Fibroblast of skin of abdomen (primary cell): ENCODE results near the gene VEGFC. TPM values are rescaled to one million over a fixed set of nuclear protein-coding genes. Genes with fewer than 3 reads are reported as not detected.
A peak's percentile ranks its signal among the peaks of the same experiment; 100 is the strongest.

Experiments used
- DNase-seq: peaks from one replicate; pipeline ENCODE4 v3.0.0-alpha.2; 2013
- polyA plus RNA-seq, 2 experiments: library from polyadenylated mRNA; unstranded; fragments of 120-200 nt; gene quantifications; one replicate each; pipeline ENCODE4 v1.2.1, GENCODE V29; 2013; ENCODE audit not compliant: insufficient read length in 2 of 2

Gene VEGFC, protein sequence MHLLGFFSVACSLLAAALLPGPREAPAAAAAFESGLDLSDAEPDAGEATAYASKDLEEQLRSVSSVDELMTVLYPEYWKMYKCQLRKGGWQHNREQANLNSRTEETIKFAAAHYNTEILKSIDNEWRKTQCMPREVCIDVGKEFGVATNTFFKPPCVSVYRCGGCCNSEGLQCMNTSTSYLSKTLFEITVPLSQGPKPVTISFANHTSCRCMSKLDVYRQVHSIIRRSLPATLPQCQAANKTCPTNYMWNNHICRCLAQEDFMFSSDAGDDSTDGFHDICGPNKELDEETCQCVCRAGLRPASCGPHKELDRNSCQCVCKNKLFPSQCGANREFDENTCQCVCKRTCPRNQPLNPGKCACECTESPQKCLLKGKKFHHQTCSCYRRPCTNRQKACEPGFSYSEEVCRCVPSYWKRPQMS
- polyA plus RNA-seq (2013, experiment 1 of 2; ENCODE audit: insufficient read length): 40.6 TPM
- polyA plus RNA-seq (2013, experiment 2 of 2; ENCODE audit: insufficient read length): 39.9 TPM

DNA sequence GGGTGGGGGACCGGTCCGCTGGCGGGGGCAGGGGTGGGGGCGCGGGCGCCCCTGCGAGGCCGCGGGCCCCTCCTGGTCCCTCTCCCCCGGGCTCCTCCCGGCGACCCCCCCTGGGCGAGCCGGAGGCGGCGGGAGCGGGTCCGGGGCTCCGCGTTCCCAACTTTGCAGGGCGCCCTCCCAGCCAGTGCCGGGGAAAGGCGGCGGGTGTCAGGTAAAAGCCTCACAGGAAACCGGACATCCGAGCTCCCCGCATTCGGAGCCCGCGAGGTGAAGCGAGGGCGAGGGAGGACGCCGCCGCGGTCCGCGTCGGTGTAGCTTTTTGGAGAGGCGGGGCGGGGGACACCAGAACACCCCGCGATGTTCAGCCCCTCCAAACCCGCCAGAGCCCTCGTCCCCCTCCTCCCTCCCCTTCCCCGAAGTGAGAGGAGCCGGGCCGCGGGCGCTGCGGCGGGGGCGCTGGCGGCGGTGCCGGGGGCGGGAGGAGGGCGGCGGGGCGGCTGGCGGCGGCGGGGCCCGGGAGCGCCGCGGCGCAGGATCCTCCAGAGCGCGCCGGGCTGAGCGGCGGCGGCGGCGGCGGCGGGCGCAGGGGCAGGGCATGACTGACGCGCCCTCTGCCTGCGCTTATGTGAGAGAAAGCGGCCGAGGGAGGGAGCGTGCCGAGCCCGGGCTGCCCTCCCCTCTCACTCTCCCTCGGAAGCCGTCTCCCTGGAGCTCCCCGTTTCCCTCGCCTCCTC is at the start of gene VEGFC:
VEGFC (minus strand) TSS at position 597 of the 734 bp plus-strand sequence. CDS start 611 bp downstream, outside the sequence.
- DNase-seq: peak; percentile 85

DNA sequence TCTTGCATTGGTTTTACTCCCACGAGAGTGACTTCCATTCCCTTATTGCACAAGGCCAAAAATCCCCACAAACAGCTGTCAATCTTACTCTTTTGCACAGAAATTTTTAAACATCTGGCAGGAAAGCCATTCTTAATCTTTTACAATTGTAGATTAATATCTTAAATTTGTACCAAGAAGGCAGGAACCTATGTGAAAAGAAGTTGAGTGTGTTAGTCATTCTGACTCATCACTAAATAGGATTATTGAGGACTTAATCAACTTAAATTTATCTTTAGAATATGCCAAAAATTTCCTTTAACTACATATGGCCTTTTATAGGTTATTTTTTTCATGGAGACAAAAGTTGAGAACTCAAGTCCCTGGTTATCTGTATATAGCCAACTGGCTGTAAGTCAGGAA is 49.0 kb upstream of the VEGFC start:
- peak; percentile 94 for DNase-seq

DNA sequence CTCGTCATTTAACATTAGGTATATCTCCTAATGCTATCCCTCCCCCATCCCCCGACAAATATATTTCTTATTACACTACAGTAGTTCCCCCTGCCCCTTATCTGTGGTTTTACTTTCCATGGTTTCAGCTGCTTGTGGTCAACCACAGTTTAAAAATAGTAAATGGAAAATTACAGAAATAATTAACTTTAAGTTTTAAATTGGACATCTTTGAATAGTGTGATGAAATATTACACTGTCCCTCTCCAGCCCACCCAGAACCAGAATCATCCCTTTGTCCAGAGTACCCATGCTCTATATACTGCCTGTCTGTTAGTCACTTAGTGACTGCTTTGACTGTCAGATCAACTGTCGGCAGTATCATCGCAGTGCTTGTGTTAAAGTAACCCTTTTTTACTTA is 47.4 kb upstream of the VEGFC start:
- peak; percentile 65 for DNase-seq

DNA sequence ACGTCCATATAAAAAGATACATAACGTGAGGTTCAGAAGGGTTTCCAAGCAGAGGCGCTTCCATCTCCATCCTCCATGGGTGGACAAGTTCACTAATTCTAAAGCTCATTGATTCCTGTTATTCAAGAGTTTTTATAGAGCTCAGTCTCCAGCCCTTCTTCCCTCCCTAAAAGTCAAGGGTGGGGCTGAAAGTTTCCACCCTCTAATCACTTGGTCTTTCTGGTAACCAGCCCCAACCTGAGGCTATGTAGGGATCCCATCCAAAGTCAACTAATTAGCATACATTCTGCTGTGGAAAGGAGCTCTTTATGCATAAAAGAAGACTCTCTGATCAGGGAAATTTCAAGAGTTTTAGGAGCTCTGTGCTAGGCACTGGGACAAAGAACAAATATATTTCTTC is 46.9 kb upstream of the VEGFC start:
- DNase-seq: peak; percentile 33

DNA sequence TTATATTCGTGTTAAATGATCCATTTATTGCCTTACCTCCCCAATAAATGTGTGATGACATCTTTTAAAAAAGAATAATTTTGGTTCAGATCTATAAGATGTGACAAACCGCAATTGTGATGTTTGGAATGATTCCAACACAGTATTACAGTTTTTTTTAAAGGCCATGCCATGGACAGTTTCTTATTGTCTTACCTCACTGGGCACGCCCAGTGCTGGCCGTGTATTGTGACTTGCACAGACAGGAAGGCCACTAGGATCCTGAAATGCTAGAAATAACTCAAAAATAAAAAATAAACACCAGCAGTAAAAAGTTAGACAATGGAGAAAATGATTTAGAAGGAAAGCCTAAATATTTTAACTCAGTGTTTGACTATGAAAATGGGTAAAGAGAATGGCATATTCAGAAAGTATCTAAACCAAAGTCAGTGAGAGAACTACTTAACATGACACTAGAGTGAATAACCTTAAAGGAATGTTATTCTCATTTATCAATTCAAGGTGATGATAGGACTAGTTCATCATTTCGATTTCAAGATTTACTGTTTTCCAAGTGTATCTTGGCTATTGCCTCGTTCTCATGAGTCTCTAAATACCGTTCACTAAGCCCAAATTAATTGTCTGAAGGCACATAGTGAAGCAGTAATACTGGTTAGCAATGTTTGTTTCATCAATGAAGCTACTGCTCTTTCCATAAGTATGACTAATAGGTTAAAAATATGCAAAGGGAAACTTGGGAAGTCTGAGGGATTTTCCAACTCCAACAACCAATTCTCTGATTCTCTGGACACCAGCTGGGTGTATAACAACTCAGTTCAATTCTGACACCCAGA is 46.1 kb upstream of the VEGFC start:
- DNase-seq: peak; percentile 98

DNA sequence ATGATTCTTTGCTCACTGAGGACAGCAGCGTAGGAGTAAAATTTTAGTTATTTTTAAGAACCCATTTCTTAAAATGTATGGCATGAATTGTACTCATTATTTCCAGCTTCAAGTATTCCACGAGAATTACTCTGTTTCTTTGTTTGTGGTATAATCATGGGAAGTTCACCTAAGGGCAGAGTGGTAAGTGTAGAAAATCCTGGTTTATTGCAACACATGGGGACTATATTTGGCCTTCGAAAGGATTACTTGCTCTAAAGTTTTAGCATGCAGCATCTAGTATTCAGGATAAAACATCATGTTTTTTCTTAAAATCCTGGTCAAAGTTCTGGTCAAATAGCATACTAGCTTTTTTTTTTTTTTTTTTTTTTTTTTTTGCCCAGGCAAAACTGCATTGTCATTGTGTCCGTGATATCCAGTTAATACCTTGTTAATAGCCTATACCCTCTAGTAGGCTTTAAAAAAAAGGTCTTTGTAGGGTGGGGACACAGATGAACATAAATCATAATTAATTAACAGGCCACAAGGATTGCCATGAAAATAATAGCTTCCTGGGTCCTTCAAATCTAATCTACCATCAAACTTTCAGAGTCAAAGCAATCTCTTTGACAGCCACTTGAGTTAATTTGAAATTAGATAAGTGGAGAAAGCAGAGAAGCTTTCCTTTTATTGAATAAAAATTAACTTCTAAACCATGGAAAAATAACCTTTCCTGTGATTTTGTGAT is 44.6 kb upstream of the VEGFC start:
- no peak for DNase-seq

DNA sequence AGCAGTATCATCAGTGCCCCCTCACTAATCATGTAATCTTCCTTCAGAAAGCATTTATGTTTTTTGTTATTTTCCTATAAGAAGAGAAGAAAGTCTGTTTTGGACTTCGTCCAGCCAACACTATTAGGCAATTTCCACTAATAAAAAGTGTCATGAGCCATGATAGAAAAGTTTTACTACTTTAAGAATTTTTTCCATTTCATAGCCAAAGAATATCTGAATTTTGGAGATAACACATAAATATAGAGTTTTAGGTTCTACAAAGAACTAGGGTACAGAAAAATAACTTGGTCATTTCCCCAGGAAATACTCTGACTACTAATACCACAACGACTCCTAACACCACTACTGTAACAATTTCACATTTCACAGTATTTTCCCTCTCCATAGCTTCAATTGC is 41.8 kb upstream of the VEGFC start:
- no peak for DNase-seq

DNA sequence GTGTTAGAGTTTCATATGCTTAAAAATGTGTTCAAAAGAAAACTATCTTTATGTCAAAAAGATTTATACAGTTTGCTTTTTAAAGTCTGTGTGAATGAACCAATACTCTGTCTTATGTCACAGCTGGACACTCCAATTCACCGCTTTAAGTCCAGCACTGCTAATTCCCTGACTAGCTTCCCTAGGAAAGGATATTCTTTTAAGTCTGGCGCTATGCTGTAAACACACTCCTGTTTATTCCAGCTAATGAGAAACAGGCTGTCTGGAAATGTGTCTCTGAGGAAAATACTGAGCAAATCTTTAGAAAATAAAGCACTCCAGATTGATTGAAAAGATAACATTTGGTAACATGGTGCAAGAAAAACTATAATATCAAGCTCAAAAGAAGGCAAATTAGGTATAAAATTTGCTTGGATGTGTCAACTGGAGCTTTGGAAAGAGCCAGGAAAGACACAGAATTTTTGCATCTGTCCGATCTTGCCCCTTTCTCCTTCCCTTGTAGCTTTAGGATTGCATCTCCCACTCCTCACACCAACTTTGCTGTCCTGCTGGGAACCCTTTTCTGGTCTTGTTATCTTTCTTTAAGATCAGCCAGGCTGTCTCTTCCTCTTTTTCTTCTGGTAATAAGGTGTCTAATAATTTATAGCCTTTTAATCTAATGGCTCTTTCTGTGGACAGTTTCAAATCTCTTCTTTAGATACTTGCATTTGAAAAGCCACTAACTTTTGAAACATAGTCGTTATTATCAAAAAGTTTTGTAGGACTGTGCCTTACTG is 40.9 kb upstream of the VEGFC start:
- DNase-seq: peak; percentile 28

DNA sequence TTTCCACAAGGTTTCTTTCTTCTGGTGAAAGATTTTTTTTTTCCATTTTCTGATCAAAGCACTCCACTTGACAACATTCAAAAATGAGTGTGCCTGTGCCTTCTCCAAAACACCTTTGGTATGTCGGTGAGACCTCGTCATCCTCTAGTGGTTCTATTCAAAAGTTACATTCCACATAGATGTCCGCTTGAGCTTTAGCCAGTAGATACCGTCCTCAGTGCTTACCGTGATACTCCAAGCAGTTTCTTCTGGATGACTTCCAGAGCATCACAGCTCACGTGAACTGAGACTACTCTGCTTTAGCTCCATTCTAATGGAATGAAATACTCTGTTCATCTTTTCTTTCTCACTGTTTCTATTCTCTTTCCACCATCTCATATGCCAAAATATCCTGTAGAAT is 38.2 kb upstream of the VEGFC start:
- peak; percentile 33 for DNase-seq

DNA sequence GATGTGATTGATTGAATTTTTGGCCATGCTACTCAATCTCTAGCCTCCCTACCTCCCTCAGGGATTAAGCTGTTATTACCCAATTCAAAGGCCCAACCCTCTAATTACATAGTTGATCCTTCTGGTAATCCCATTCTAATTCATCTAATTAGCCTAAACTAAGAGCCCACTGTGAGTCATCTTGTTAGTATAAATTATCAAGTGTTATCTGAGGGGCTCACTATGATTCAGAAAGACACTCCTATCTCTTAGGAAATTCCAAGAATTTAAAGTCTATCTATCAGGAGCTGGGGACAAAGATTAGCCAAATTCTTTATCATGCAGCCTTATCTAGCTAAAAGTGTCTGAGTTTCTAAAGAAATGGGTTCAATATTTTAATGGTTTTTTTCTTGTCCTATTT is 32.9 kb upstream of the VEGFC start:
- DNase-seq: no peak

DNA sequence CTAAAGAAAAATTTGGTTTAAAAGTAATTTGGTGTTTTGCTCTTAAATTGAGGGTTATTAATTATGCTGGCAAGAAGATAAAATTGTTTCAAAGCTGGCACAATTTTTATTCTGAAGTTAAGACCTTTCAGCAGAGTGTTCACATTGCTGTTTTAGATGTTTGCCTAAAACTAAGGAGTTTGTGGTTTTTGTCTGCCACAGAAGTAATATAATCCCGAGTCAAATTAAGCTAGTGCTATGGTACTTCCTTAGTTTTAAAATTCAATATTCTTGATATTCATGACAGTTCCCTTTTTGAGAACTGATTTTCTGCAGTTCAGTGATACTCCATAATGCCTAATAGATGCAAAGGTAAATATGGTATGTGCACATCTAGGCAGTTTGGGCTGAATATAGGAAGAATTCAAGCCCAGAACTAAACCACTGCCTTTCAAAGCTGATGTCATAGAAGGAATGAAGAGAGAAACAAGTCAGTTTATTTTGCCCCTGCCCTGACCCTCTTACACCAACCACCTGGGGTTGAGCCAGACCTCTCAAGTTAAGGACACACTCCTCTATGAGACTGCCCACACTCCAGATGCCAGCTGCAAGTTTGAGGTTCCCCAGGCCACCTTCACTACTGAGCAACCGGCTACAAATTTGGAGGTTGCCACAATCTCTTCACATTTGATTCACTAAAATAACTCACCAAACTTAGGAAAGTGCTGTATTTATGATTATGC is 32.1 kb upstream of the VEGFC start:
- no peak for DNase-seq

DNA sequence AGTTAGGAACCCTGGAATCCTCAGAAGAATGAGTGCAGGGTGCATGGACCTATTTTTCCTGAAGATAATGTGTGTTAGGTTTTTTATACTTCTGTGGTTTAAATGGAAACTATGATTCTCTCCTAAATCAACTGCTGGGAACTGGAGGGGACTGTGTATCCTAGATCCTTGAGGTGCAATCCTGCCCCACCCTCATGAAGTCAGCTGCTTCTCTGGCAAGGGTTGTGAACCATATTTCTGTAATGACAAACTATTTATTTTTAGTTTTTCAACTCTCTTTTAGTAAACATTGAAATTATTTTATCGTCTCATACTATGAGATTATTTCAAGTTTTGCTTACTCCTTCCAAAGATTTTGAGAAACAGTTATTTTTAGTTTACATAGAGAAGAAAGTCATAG is 25.8 kb upstream of the VEGFC start:
- DNase-seq: no peak

DNA sequence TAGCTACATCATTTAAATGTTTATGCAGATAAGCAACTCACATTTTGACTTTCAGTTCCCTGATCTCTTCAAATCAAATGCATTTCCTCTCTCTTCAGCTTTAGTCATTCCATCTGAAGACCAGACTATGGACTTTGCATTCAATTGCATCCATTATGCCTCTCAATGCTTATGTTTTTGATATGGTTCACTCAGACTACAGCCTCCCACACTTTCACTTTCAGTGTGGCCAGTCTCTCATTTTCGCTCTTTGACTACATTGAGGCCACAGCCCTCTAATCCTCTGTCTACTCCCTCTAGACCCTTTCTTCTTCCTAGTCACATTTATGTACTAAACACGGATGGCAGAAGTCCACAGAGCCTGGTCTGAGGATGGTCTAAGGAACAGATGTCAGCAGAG is 24.5 kb upstream of the VEGFC start:
- DNase-seq: no peak

DNA sequence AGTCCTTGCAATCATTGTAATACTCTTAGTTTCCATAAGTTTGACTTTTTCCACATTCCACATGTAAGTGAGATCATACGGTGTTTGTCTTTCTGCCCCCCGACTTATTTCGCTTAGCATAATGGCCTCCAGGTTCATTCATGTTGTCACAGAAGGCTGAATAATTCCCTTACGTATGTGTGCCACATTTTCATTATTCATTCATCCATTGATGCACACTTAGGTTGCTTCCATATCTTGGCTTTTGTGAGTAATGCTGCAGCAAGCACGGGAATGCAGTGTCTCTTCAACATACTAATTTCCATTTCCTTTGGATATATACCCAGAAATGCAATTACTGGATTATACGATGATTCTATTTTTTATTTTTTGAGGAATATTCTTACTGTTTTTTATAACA is 22.0 kb upstream of the VEGFC start:
- peak; percentile 85 for DNase-seq

DNA sequence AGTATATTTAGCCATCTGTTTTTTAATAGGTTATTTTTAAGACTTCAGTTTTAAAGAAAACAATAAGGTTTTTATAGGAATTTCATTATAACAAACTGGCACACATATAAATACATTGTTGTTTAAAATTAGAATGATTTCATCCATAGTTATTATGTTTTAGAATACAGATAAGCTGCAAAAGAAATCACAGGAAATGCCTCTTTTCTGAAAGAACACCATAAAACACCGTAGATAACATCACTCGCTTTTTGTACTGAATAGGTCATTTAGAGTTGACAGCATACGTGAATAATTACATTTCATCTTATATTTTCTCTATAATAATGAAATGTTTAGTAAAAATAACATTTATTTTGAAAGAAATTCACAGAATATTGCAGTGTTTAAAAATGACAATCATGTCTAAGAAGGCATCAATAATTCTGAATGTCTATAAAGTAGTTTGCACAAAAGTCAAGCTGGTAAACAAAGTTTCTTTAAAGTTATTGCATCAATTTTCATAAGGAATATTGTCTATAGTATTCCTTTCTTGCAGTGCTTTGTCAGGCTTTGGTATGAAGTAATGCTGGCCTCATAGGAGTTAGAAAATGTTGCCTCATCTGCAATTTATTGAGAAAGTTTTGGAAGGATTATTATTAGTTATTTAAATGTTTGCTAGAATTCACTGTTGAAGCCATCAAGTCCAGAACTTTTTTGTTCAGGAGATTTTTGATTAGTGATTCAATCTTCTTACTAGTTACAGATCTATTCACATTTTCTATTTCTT is 17.9 kb upstream of the VEGFC start:
- no peak for DNase-seq

DNA sequence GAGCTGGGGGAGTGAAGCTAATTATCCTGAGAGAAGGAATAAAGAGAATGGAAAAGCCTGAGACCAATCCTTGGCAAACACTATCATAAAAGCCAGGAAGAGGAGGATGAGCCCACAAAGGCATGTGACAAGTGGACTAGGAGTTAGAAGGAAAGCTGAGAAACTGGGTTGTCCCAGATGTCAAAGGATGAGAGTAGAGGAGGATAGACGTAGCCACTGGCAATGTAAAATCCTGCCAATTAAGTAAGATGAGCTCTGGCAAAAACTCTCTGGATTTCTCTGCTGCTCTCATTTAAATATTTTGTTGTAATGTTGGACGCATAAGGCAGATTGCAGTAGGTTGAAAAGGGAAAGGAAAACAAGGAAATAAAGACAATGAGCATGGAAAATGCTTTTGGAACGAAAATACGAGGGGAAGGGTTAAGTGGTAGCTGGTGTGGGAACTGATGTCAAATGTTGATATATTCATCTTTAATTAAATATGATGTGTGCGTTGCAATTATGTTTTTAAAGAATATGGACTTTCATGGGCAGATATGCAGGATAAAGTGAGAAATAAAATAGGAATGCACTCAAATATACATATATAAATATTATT is 14.2 kb upstream of the VEGFC start:
- no peak for DNase-seq

DNA sequence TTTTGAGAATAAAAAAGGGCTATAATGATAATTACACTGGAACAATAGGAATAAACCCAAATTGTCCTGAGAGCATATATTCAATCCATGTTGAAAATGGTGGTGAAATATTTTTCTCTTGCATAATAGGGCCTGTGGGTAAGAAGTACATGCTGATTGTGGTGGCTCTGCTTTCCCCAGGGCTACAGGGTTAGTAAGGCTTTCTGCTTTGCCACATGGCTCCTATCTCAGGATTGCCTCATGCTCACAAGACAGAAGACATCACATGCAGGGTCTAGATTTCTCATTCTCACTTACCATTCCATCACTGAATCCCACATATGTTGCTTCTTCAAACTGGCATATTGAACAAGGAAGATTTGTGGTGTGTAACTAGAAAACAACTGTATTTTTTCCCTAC is 12.4 kb upstream of the VEGFC start:
- DNase-seq: peak; percentile 67

DNA sequence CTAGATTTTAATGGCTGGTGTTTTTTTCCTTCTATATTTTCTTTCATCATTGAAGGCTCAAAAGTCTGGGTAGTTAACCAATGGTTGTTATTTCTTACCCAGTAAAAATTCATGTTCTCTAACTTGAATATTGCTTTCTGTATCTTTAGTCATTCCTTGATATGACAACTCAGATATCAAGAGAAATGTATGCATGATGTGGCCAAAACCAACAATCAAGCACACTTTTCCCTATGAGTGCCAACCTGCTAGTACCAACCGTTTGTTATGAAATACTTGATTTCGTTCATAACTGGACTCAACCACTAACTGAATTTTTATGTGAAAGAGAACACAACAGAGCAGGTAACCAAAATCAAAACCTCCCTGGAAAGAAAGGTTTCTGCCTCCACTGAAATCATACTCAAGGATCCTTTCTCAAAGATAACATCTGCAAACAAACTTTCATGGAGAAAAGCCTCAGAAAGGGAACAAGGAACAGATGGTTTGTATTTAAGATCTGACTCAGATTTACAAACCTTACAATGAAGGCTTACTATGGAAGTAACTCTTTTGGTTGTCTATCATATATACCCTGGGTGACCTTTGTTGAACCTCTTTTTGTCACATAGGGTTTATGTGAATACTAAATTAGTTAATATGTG is 8.3 kb upstream of the VEGFC start:
- DNase-seq: peak; percentile 71

DNA sequence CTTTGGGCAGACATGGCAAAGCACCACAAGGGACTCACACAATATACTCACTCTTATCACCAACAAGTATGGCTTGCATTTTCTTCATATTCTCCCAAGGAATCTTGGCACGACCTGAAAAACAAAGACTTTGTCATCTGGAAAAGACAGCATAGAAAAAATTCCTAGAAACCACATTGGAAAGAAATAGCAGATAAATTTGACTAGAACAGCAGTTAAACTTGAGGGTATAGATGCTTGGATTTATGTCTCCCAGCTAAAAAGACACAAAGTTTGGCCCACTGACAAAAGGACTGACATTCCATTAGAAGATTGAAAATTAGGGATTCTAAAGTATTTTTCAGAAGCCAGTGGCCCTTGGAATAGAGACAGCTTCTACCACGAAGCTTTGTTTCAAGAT is 6.9 kb upstream of the VEGFC start:
- DNase-seq: peak; percentile 95
